Suppressor macrophage treated with lipopolysaccharide for 1 hour (primary cell): Measurements from ENCODE around the gene RAC2.
A peak's percentile ranks its signal among the peaks of the same experiment; 100 is the strongest.
"Not testable (repeated sequence)": the region's sequence is repeated elsewhere in the genome, so short reads cannot be mapped to it uniquely, and the experiment has no call there.

Experiments used
- DNase-seq, 3 donors: peaks; one replicate each; pipeline ENCODE4 v3.0.0-alpha.2; 2020 to 2022

The RAC2 gene

DNA sequence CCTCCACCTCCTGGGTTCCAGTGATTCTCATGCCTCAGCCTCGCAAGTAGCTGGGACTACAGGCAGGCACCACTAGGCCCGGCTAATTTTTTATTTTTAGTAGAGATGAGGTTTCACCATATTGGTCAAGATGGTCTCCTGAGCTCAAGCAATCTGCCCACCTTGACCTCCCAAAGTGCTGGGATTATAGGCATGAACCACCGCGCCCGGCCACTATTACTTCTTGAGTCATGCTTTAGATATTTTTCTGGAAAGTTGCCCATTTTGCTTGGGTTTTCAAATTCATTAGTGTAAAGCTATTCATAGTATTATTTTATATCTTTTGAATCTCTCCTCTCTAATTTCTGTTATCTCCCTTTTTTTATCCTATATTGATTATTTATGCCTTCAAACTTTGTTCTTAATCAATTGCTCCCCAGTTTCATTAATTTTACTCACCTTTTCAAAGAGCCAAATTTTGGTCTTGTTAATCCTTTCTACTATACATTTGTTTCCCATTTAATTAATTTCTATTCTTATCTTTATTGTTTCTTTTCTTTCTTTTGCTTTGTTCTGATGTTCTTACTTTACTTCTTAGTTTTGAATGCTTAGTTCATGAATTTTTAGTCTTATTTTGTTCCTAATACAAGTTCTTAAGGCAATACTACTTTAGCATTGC lies 10.3 kb upstream of the RAC2 start:
- DNase-seq, result peak in 1 of 3 donors; percentile 35

DNA sequence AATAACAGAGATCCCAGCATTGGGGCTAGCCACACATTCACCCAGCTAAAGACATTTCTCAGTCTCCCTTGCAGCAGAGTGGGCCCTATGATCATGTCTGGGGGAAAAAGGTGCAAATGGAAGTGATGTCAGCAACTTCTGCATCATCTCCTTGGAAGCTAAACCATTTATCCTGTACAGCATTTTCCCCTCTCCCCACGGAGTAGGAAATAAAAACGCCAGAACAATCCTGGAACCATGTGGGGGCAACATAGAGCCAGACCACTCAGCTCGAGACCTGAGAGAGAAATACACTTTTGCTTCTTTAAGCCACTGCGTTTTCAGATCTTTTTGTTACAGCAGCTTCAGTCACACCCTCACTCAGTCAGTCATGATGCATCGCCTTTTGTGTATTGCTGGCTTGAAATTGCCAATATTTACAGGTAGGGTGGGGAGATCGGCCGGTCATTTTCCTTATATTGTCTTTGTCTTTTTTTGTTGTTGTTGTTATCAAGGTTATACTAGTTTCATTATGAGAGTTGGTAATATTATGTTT lies 9.1 kb upstream of the RAC2 start:
- no peak for DNase-seq

GRCh38 chr22:37251836-37252235 lies 7.8 kb upstream of the RAC2 start:
- DNase-seq, result not testable (repeated sequence)

- DNase-seq, result no peak
These were observed 5.9 kb upstream of the RAC2 start for GRCh38 chr22:37249986-37250385.

DNA sequence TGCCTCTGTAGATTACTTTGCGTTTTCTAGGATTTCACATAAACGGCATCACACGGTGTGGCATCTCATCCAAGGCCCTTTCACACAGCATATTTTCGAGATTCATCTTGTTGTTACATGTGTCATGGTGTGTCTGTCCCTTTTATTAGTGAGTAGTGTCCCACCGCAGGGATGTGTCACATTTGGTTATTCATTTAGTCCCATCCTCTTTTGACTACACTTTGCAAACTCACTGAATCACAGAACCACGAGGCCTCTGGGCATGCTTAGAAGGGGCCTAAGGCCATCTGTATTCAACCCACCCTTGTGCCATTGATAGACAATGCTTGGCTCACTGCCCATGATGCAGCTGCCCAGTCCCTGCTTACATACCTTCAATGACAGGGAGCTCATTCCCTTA lies 4.2 kb upstream of the RAC2 start:
- peak in 2 of 3 donors; percentile 33 to 48 for DNase-seq

DNA sequence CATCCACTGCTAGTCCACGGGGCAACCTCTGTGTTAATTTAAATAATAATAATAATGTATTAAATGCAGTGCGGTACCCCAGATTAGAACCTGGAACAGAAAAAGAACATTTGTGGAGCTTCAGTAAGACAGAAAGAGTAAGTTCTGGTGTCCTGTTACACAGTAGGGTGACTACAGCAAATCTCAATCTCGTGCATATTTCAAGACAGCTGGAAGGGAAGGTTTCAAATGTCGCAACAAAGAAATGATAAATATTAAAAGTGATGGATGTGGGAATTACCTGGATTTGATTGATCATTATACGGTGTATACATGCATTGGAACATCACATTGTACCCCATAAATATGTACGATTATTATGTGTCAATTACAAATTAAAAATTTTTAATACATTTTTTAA lies 1.7 kb upstream of the RAC2 start:
- DNase-seq, result no peak

- peak in 2 of 3 donors; percentile 56 to 59 for DNase-seq
These were observed 1.1 kb upstream of the RAC2 start for GRCh38 chr22:37244922-37245722.

DNA sequence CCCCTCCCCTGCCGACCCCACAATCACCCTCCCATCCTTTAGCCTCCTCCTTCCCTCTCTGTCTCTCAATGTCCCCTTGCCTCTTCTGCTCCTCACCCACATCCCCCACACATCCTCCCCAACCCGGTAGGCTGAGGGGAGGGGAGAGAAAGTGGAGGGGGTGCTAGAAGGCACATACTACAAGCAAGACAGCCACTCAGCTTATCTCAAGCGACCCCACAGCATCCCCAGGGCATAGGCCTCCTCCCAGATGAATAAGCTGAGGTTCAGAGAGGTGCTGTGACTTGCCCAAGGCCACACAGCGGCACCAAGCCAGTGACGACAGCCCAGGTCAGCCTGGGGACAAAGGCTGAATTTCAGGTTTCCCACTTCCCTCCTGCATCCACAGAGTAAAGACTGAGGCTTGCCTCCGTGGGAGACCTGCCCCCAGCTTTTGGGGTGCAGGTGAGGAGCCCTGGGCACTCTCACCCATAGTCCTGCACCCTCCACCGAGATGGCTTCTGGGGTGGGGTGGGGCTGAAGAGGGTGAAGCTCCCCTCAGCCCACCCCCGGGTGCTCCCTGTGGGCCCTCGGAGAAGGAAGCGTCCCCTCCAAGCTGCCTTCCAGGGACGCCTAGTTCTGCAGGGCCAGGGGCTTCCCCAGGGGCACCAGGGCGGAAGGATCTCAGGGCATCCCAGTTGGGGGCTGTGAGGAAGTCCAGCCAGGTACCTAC lies 511 bp downstream of the RAC2 start:
- no peak for DNase-seq

- peak; percentile 96 to 98 (median 97) for DNase-seq
These were observed 1.6 kb downstream of the RAC2 start for GRCh38 chr22:37242395-37242918.

DNA sequence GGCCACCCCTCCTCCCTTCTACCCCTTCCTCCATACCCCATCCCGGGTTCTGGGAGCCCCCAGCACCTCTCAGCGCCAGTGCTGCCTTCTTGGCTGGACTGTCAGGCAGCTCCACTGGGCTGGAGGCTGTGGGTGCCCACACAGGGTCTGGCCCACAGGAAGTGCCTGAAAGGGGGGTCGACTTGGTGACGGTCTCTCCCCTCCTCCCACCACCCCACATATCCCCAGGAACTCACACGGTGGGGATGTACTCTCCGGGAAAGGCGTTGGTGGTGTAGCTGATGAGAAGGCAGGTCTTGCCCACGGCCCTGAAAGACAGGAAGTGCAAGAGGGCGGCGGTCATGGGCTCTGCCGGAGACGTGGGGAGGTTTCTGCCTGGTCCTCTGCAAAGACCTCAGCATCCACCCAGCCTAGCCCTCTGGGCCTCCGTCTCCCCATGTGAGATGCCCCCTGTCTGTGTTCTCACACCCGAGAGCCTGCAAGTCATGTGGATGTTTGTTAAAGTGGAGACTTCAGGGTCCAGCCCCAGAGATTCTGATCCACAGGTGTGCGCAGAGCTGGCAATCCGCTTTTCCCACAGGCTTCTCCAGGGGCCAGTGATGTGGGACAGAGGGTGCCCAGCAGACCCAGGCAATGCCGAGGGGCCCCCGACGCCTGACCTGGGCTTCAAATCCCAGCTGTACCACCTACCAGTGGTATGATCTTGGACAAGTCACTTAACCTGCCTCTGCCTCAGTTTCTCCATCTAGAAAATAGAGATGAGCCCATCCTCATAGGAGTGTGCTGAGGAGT lies 2.5 kb downstream of the RAC2 start:
- peak; percentile 72 to 78 (median 73) for DNase-seq

DNA sequence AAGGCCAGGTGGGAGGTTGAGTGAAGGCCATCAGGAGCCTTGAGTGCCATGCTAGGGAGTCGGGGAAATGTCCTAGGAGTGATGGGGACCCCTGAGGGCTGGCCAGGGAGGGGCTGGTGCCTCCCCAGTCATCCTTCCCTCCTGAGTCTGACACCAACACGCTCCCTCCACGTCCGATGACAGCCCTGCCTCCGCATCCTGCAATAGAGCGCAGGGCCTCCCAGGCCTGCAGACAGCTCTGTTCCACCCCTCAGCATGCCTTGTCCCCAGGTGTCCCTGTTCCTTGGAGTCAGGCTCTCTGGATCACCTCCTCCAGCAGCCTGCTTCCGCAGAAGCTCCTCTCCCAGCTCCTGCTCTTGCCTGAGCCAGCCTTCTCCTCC lies 3.1 kb downstream of the RAC2 start:
- no peak for DNase-seq

- no peak for DNase-seq
These were observed 3.7 kb downstream of the RAC2 start for GRCh38 chr22:37240240-37240940.

DNA sequence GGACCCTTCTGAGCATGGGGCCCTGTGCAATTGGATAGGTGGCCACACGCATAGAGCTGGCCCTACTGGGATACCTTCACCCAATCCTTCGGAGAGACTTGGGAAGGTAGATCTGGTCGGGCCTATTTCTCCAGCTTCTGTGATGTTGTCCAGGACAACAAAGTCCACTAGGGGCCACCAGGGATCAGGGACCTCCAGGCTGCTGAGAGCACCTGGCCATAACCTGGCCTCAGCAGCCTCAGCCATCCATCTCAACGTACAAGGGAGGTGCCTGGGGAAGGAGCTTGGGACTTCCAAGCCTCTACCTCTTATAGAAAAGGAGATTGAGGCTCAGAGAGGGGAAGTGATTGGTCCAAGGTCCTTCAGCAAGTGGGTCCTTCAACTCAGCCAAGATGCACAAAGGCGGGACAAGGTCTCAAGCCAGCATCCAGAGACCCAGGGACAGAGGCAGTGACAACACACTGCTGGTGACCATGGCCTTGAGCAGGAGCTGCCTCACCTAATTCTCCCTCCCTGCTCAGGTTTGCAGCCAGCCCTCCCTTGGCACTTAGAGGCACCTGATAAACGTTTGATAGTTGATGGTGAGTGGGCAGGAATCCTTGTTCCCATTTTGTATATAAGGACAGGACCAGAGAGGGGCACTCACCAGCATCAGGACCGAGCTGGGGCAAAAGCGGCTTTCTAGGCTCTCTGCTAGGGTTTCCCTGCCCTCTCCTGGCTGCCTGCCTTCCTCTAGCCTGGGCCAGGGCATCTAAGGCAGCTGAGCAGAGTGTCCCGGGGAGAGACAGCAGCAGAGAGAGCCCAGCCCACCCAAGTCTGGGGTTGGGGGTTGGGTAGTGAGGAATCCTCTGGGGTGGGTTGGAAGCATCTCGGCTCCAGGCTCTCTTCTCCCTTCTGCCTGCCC lies 4.5 kb downstream of the RAC2 start:
- no peak for DNase-seq

DNA sequence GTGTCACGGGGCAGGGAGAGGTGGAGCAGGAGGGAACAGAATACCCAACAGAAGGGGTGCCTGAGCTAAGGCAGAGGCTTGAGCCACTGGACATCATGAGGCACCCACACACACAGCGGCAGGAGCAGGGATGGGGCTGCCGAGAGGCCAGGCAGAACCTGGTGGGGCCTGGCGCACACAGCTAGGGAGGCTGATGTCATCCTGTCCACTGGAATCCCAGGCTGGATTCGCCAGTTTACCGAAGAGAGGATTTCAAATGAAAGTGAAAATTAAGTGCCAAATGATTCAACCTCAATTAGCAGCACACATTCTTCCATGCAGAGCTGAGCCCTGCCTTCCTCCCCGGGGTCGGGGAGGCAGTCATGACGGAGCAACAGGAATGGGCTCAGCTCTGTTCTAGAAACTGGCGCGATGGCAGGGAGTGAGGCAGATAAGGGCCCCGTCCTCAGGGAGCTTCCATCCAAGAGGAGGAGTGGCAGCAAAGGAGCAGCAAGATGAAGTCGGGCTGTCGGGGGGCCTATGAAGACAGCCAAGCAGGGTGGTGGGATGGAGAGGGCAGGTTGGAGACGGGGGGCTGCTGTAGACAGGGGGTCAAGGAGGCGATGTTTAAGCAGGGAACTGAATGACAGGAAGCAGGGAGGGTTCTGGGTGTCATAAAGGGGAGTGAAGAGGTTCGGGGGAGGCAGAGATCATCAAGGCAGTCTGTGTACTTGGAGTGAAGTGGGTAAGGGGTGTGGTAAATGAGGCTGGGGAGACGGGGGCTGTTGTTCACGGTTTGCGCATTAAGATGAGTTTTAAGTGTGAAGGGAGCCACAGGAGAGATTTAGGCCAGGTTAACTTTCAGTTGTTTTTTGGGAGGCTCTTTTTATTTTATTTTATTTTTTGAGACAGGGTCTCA lies 6.4 kb downstream of the RAC2 start:
- DNase-seq, result peak in 1 of 3 donors; percentile 32

GRCh38 chr22:37235897-37236607 lies 8.0 kb downstream of the RAC2 start:
- DNase-seq, result peak; percentile 76 to 80 (median 76)

- DNase-seq, result no peak
These were observed 9.0 kb downstream of the RAC2 start for GRCh38 chr22:37234736-37235711.
